K562 (cell line): Measurements from ENCODE around the gene FCAMR. TPM values are rescaled to one million over a fixed set of nuclear protein-coding genes. Genes with fewer than 3 reads are reported as not detected.

Experiments
- ATAC-seq: fragments of 200-7000 bp; cut with Tn5 transposase; 3 replicates; pipeline ENCODE4 v1.9.1; 2020; ENCODE audit warnings: moderate library complexity
- BruUV-seq: library from RNA; stranded (reverse); fragments of 400-500 nt; replicated peaks from 2 replicates; lab custom pipeline; 2021; lab: Mats Ljungman, UMichigan
- CTCF ChIA-PET: fragments of 300-600 bp; formaldehyde crosslinking; extraction: SDS; loops from one replicate; lab custom pipeline; 2021; ENCODE audit warnings: low intra/inter-chr PET ratio; lab: Yijun Ruan, JAX
- POLR2A ChIA-PET: fragments of 300-600, 350-650 bp; sonication (Branson Sonifier 250); formaldehyde crosslinking; extraction: SDS; loops from one replicate; lab custom pipeline; 2021; ENCODE audit warnings: antibody characterized with exemption, inconsistent platforms; lab: Yijun Ruan, JAX
- DNase-seq, 4 experiments: peaks; one replicate each; pipeline versions ENCODE4 v3.0.0 to v3.0.0-alpha.2; 2011 to 2018; ENCODE audit warnings: low spot score in 3 of 4, mixed read lengths in 3 of 4; ENCODE audit errors: extremely low read depth in 1 of 4
- FAIRE-seq: peaks from 2 replicates; lab custom pipeline; 2011; peaks lifted over from hg19 to GRCh38; lab: Jason Lieb, UNC
- H2AFZ ChIP-seq: 2 replicates; pipeline ENCODE4 v1.6.0; 2011; ENCODE audit warnings: low read depth, low read length, control low read depth, inconsistent platforms
- H3K27ac ChIP-seq: fragments of 200-600 bp; 3 replicates; pipeline ENCODE4 v1.8.0; 2011; ENCODE audit warnings: low read depth, mild to moderate bottlenecking, control low read depth, inconsistent platforms, low read length, moderate library complexity, mixed read lengths; ENCODE audit errors: extremely low read depth
- H3K27me3 ChIP-seq, 2 experiments: fragments of 300-600 bp in 1 of 2; 2 replicates in 1 of 2; 3 replicates in 1 of 2; pipeline versions ENCODE4 v1.6.0 to v1.8.0; 2011; ENCODE audit warnings: inconsistent platforms in 2 of 2, low read length in 2 of 2, mild to moderate bottlenecking in 1 of 2, mixed read lengths in 1 of 2, moderate library complexity in 1 of 2; ENCODE audit not compliant: control insufficient read depth in 2 of 2, insufficient read depth in 2 of 2
- H3K36me3 ChIP-seq: fragments of 300-600 bp; 3 replicates; pipeline ENCODE4 v1.8.0; 2011; ENCODE audit warnings: mild to moderate bottlenecking, low read length, inconsistent platforms; ENCODE audit not compliant: control insufficient read depth, insufficient read depth
- H3K4me1 ChIP-seq, 2 experiments: fragments of 200-600 bp in 1 of 2; replicated peaks in 1 of 2; 2 replicates in 1 of 2; 3 replicates in 1 of 2; pipeline versions ENCODE4 v1.5.1 to v1.8.0; 2011; ENCODE audit warnings: inconsistent platforms in 2 of 2, low read length in 2 of 2, mild to moderate bottlenecking in 1 of 2, mixed read lengths in 1 of 2, moderate library complexity in 1 of 2; ENCODE audit not compliant: control insufficient read depth in 2 of 2, insufficient read depth in 2 of 2
- H3K4me2 ChIP-seq: 2 replicates; pipeline ENCODE4 v1.6.1; 2011; ENCODE audit warnings: low read length, control low read depth, inconsistent platforms, mixed read lengths; ENCODE audit not compliant: insufficient read depth
- H3K4me3 ChIP-seq: fragments of 200-600 bp; sonication (generic), shearing (Covaris generic); 2 replicates; pipeline ENCODE4 v1.5.1; 2016; ENCODE audit warnings: control low read depth, inconsistent platforms
- H3K79me2 ChIP-seq: fragments of 200-600 bp; 3 replicates; pipeline ENCODE4 v1.8.0; 2011; ENCODE audit warnings: low read length, inconsistent platforms; ENCODE audit not compliant: control insufficient read depth, insufficient read depth
- H3K9ac ChIP-seq, 2 experiments: 2 replicates each; pipeline versions ENCODE4 v1.6.0 to v1.6.1; 2011; ENCODE audit warnings: low read depth in 2 of 2, low read length in 2 of 2, control low read depth in 1 of 2, inconsistent platforms in 1 of 2, mild to moderate bottlenecking in 1 of 2, mixed read lengths in 1 of 2; ENCODE audit not compliant: insufficient read depth in 1 of 2
- H3K9me1 ChIP-seq: one replicate; pipeline ENCODE4 v1.6.0; 2011; ENCODE audit warnings: inconsistent platforms, mild to moderate bottlenecking, low read length, moderate library complexity; ENCODE audit not compliant: control insufficient read depth, insufficient read depth
- H3K9me3 ChIP-seq: replicated peaks from 2 replicates; pipeline ENCODE4 v1.5.1; 2011; ENCODE audit warnings: low read depth, low read length, inconsistent platforms; ENCODE audit not compliant: control insufficient read depth, insufficient read depth
- H4K20me1 ChIP-seq: replicated peaks from 2 replicates; pipeline ENCODE4 v1.6.1; 2011; ENCODE audit warnings: low read length, inconsistent platforms, mixed read lengths; ENCODE audit not compliant: control insufficient read depth, insufficient read depth
- CHD1 ChIP-seq: fragments of 200-600 bp; sonication (generic); IDR thresholded peaks from one replicate; pipeline ENCODE4 v1.6.1; 2012; ENCODE audit warnings: mild to moderate bottlenecking, moderate library complexity, low read length, inconsistent platforms
- CTCF ChIP-seq, 3 experiments: IDR thresholded peaks in 2 of 3; conservative IDR thresholded peaks in 1 of 3; 2 replicates each; pipeline ENCODE4 v1.5.1; 2011 to 2012; ENCODE audit warnings: low read length in 3 of 3, mild to moderate bottlenecking in 3 of 3, control low read depth in 2 of 3, improper control_type of control experiment in 1 of 3, inconsistent platforms in 1 of 3, low read depth in 1 of 3, mixed read lengths in 1 of 3, moderate library complexity in 1 of 3; ENCODE audit not compliant: insufficient read depth in 2 of 3
- ELF2 ChIP-seq: fragments of 250-450 bp; sonication (Bioruptor Pico); IDR thresholded peaks from 2 replicates; pipeline ENCODE4 v1.5.0; 2021; ENCODE audit warnings: mild to moderate bottlenecking
- HBP1 ChIP-seq: fragments of 450-650 bp; formaldehyde crosslinking; IDR thresholded peaks from 2 replicates; pipeline ENCODE4 v1.4.0; 2022; ENCODE audit warnings: missing genetic modification characterization
- KAT2B ChIP-seq: IDR thresholded peaks from one replicate; pipeline ENCODE4 v1.6.1; 2012; ENCODE audit warnings: low read depth, mild to moderate bottlenecking, control low read depth, inconsistent platforms, low read length, moderate library complexity
- PHB ChIP-seq: fragments of 250-450 bp; sonication (Bioruptor Pico); IDR thresholded peaks from 2 replicates; pipeline ENCODE4 v1.5.0; 2021
- SPI1 ChIP-seq: IDR thresholded peaks from 2 replicates; pipeline ENCODE4 v1.6.1; 2011; ENCODE audit warnings: low read depth, low read length, control low read depth, borderline replicate concordance
- ZNF76 ChIP-seq: fragments of 250-450 bp; sonication (Bioruptor Pico); IDR thresholded peaks from 2 replicates; pipeline ENCODE4 v1.4.0; 2020; ENCODE audit warnings: mild to moderate bottlenecking, moderate library complexity, borderline replicate concordance
- WGBS: fragments of 100-300 bp; shearing (Covaris generic); methylation state at CpG from one replicate; pipeline ENCODE4 v1.1.6; 2016; ENCODE audit warnings: low coverage, mixed read lengths; ENCODE audit not compliant: insufficient coverage; ENCODE audit errors: missing lambda C conversion rate; 5-methylcytosine and 5-hydroxymethylcytosine counted together
- in situ Hi-C: fragments of 300-500 bp; cut with MboI; formaldehyde crosslinking; loops from 4 replicates; pipeline ENCODE4 v1.15.0; 2018; ENCODE audit warnings: inconsistent platforms, mixed read lengths
- intact Hi-C: fragments of 100-400 bp; cut with micrococcal nuclease; formaldehyde crosslinking; loops from 2 replicates; pipeline ENCODE4 v1.14.2; 2022
- polyA plus RNA-seq, 8 experiments: library from polyadenylated mRNA; depleted of rRNA in 4 of 8; stranded (reverse) in 5 of 8; unstranded in 3 of 8; fragments of >200 nt; fragmentation: Nextera tagmentation in 2 of 8; fragmentation: Illumina TruSeq in 1 of 8; extraction: Ambion mirVana in 2 of 8; extraction: Trizol in 1 of 8; gene quantifications; 2 replicates each; pipeline versions ENCODE4 v1.2.1 to v1.2.3, GENCODE V29; 2011 to 2014; ENCODE audit warnings: inconsistent platforms in 1 of 8, missing spikeins in 1 of 8
- total RNA-seq, 7 experiments: library from RNA; depleted of rRNA in 6 of 7; stranded (reverse); fragments of >200 nt in 6 of 7; fragmentation: Illumina TruSeq in 2 of 7; extraction: Trizol in 2 of 7; gene quantifications; 2 replicates each; pipeline versions ENCODE4 v1.2.1 to v1.2.3, GENCODE V29; 2011 to 2021; ENCODE audit warnings: low replicate concordance in 1 of 7
- TF ChIP-seq, protein P1 (sequence below): fragments of 250-450 bp; sonication (Bioruptor Pico); IDR thresholded peaks from 2 replicates; pipeline ENCODE4 v1.4.0; 2020; ENCODE audit warnings: mild to moderate bottlenecking, moderate library complexity
- TF ChIP-seq, protein P2 (sequence below): sonication (generic); IDR thresholded peaks from 2 replicates; pipeline ENCODE4 v1.6.1; 2016

FCAMR gene
- total and polyA plus RNA-seq, 9 of the 15 experiments (the other 6 are each of a cell fraction or from before 2014, with no cell fraction given): not detected

DNA sequence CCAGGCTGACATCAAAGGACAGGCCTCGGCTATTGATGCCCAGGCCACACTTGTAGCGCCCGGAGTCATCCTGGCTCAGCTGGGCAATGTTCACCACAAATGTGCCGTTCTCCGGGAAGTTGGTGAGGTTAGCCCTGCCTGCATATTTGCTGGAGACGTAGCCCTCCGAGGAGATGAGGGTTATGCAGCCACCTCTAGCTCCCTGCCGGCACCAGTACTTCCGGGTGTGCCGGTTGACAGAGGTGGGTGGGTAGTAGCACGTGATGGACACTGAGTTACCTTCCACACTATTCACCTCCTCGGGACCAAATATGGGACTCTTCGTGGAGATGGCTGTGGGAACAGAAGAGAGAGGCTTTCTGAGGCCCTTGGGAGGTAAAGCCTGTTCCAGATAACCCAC lies 31.1 kb downstream of the FCAMR start (continued):
- TF ChIP-seq HBP1 (CRISPR knock-in tag) (no peak), ZNF76 (CRISPR knock-in tag) (no peak), CHD1 (no peak)

- 38% methylated on average over 6 of the region's 6 CpGs for WGBS
- H3K9me1 ChIP-seq: no peaks in the 10 kb centered on the region
- no peak overlapping the region for H3K9ac ChIP-seq
- no peaks in the 10 kb centered on the region for H3K79me2 ChIP-seq
- H3K27me3 ChIP-seq: peaks cover 0 to 1% of the 10 kb centered on the region in 2 experiments; a peak in 2 of 5 replicates
- H2AFZ ChIP-seq: no peak overlapping the region; the same call in 1 of the 2 replicates
- DNase-seq: peak in 1 of 4 experiments; percentile 27
- no peaks in the 10 kb centered on the region for H4K20me1 ChIP-seq
- H3K4me2 ChIP-seq: no peak overlapping the region
- intact Hi-C loops (loop anchor here (5.0 kb wide), 1 partner anchor 560 kb away; the partner anchor contains the start of gene CR1), in situ Hi-C loops (loop anchor here (10.0 kb wide), 1 partner anchor 137 kb away; no protein-coding TSS in a partner anchor)
- TF ChIP-seq SPI1 (peak; percentile 99), KAT2B (no peak), CTCF (IDR thresholded peaks at IDR 0.05 in 2 of 3, conservative IDR thresholded peaks at IDR 0.05 in 1 of 3; ENCODE audit: insufficient read depth in 2 of 3, low read depth in 1 of 3, low read length in 3 of 3) (0 out of 6 replicates have a peak, but pooled peaks of 1 of the 3 experiments have one; percentile 18), ELF2 (CRISPR knock-in tag) (0 out of 2 replicates have a peak, but pooled peaks have one; percentile 11), PHB (CRISPR knock-in tag) (0 out of 2 replicates have a peak, but pooled peaks have one; percentile 11)
- TF ChIP-seq, protein P1, sequence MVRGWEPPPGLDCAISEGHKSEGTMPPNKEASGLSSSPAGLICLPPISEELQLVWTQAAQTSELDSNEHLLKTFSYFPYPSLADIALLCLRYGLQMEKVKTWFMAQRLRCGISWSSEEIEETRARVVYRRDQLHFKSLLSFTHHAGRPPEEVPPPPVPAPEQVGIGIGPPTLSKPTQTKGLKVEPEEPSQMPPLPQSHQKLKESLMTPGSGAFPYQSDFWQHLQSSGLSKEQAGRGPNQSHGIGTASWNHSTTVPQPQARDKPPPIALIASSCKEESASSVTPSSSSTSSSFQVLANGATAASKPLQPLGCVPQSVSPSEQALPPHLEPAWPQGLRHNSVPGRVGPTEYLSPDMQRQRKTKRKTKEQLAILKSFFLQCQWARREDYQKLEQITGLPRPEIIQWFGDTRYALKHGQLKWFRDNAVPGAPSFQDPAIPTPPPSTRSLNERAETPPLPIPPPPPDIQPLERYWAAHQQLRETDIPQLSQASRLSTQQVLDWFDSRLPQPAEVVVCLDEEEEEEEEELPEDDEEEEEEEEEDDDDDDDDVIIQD (CRISPR knock-in tag): no peak
- TF ChIP-seq, protein P2, sequence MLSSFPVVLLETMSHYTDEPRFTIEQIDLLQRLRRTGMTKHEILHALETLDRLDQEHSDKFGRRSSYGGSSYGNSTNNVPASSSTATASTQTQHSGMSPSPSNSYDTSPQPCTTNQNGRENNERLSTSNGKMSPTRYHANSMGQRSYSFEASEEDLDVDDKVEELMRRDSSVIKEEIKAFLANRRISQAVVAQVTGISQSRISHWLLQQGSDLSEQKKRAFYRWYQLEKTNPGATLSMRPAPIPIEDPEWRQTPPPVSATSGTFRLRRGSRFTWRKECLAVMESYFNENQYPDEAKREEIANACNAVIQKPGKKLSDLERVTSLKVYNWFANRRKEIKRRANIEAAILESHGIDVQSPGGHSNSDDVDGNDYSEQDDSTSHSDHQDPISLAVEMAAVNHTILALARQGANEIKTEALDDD: peak; percentile 70; the same call in 1 of the 2 replicates
- H3K9me3 ChIP-seq: no peaks in the 10 kb centered on the region
- no peak overlapping the region for H3K4me3 ChIP-seq
- ChIA-PET CTCF (interaction anchor here (4.1 to 7.6 kb wide), 2 partner anchors 44 to 140 kb away, joined by 34 to 83 read pairs; no protein-coding TSS in a partner anchor), POLR2A (interaction anchor here (1.3 to 2.3 kb wide), 2 partner anchors 9 to 35 kb away, joined by 3 to 12 read pairs; partner anchors contain the start of gene PIGR)
- no peaks in the 10 kb centered on the region for H3K36me3 ChIP-seq
- ATAC-seq: no peak
- H3K4me1 ChIP-seq: peaks cover 23 to 27% of the 10 kb centered on the region in 2 experiments
- no peak for FAIRE-seq
- no TSS peak for BruUV-seq
- no peak overlapping the region for H3K27ac ChIP-seq
Observed at GRCh38 chr1:206937425-206937824, 32.8 kb downstream of the FCAMR start.
